ENCODE data around the gene FGF14.
A peak's percentile ranks its signal among the peaks of the same experiment; 100 is the strongest.

The FGF14 gene

GRCh38 chr13:101718496-101718895, 683.4 kb downstream of the FGF14 start:
- H2AK5ac ChIP-seq (ENCODE audit: low read length) = no peak overlapping the region
- no peak overlapping the region for H3K4me2 ChIP-seq (ENCODE audit: low read length)
- H3K18ac ChIP-seq (ENCODE audit: low read length) = no peak overlapping the region
- H4K8ac ChIP-seq (ENCODE audit: low read depth, low read length) = no peak overlapping the region
- DNase-seq = no peak
- H3K14ac ChIP-seq (ENCODE audit: low read length) = no peak overlapping the region
- H3K4me3 ChIP-seq (ENCODE audit: low read depth, low read length) = no peak overlapping the region
- H2AFZ ChIP-seq (ENCODE audit: insufficient read depth, low read length, poor library complexity) = no peak overlapping the region
- H4K12ac ChIP-seq (ENCODE audit: low read depth, low read length) = no peak overlapping the region
- no peaks in the 10 kb centered on the region for H3K79me1 ChIP-seq (ENCODE audit: low read length)
- no CpG with 5 or more reads among the region's 3 CpGs for WGBS (ENCODE audit: extremely low coverage, insufficient coverage, insufficient read length)
- H3K36me3 ChIP-seq (ENCODE audit: control insufficient read depth in 1 of 2, insufficient read depth in 2 of 2, low read length in 2 of 2) = no peaks in the 10 kb centered on the region
- H2BK12ac ChIP-seq (ENCODE audit: low read length) = no peak overlapping the region
- no peak overlapping the region for H3K4ac ChIP-seq (ENCODE audit: low read depth, low read length)
- no peak overlapping the region for H3K23ac ChIP-seq (ENCODE audit: low read length)
- no peaks in the 10 kb centered on the region for H3K4me1 ChIP-seq (ENCODE audit: control insufficient read depth in 1 of 2, insufficient read depth in 2 of 2, low read length in 2 of 2)
- H2BK120ac ChIP-seq (ENCODE audit: insufficient read depth, low read length, poor library complexity) = no peak overlapping the region
- no peaks in the 10 kb centered on the region for H3K9me3 ChIP-seq (ENCODE audit: insufficient read depth, low read depth, low read length)
- H3K9ac ChIP-seq (ENCODE audit: low read length) = no peak overlapping the region
- H4K91ac ChIP-seq (ENCODE audit: low read depth, low read length) = no peak overlapping the region
- no peak overlapping the region for H2BK5ac ChIP-seq (ENCODE audit: low read depth, low read length, poor library complexity)
- H3K27ac ChIP-seq (ENCODE audit: low read depth, low read length) = no peak overlapping the region
- H3K79me2 ChIP-seq (ENCODE audit: control insufficient read depth, insufficient read depth, low read length, poor library complexity) = no peaks in the 10 kb centered on the region
- H3K27me3 ChIP-seq (ENCODE audit: insufficient read depth, low read length) = no peaks in the 10 kb centered on the region

- H3K14ac ChIP-seq (ENCODE audit: low read length) = no peak overlapping the region
- H3K9me3 ChIP-seq (ENCODE audit: insufficient read depth, low read depth, low read length) = no peaks in the 10 kb centered on the region
- H3K79me2 ChIP-seq (ENCODE audit: control insufficient read depth, insufficient read depth, low read length, poor library complexity) = no peaks in the 10 kb centered on the region
- H3K79me1 ChIP-seq (ENCODE audit: low read length) = no peaks in the 10 kb centered on the region
- H2AFZ ChIP-seq (ENCODE audit: insufficient read depth, low read length, poor library complexity) = no peak overlapping the region
- H4K8ac ChIP-seq (ENCODE audit: low read depth, low read length) = no peak overlapping the region
- WGBS (ENCODE audit: extremely low coverage, insufficient coverage, insufficient read length) = no CpG with 5 or more reads among the region's 10 CpGs
- DNase-seq = peak in 1 of 2 donors; percentile 39
- H3K4me1 ChIP-seq (ENCODE audit: control insufficient read depth in 1 of 2, insufficient read depth in 2 of 2, low read length in 2 of 2) = no peaks in the 10 kb centered on the region
- no peaks in the 10 kb centered on the region for H3K36me3 ChIP-seq (ENCODE audit: control insufficient read depth in 1 of 2, insufficient read depth in 2 of 2, low read length in 2 of 2)
- no peak overlapping the region for H3K18ac ChIP-seq (ENCODE audit: low read length)
- no peak overlapping the region for H2BK12ac ChIP-seq (ENCODE audit: low read length)
- no peak overlapping the region for H2AK5ac ChIP-seq (ENCODE audit: low read length)
- H4K91ac ChIP-seq (ENCODE audit: low read depth, low read length) = no peak overlapping the region
- H3K23ac ChIP-seq (ENCODE audit: low read length) = no peak overlapping the region
- H2BK120ac ChIP-seq (ENCODE audit: insufficient read depth, low read length, poor library complexity) = no peak overlapping the region
- no peak overlapping the region for H3K4me2 ChIP-seq (ENCODE audit: low read length)
- H3K4ac ChIP-seq (ENCODE audit: low read depth, low read length) = no peak overlapping the region
- no peaks in the 10 kb centered on the region for H3K27me3 ChIP-seq (ENCODE audit: insufficient read depth, low read length)
- no peak overlapping the region for H3K4me3 ChIP-seq (ENCODE audit: low read depth, low read length)
- no peak overlapping the region for H3K9ac ChIP-seq (ENCODE audit: low read length)
- no peak overlapping the region for H4K12ac ChIP-seq (ENCODE audit: low read depth, low read length)
- H3K27ac ChIP-seq (ENCODE audit: low read depth, low read length) = no peak overlapping the region
- H2BK5ac ChIP-seq (ENCODE audit: low read depth, low read length, poor library complexity) = no peak overlapping the region
Observed at GRCh38 chr13:101717353-101717752, 684.5 kb downstream of the FGF14 start.

- Histone ChIP-seq H3K14ac (ENCODE audit: low read length) (no peak overlapping the region), H3K18ac (ENCODE audit: low read length) (no peak overlapping the region), H3K9ac (ENCODE audit: low read length) (no peak overlapping the region), H4K8ac (ENCODE audit: low read depth, low read length) (no peak overlapping the region), H3K4ac (ENCODE audit: low read depth, low read length) (no peak overlapping the region), H2BK120ac (ENCODE audit: insufficient read depth, low read length, poor library complexity) (no peak overlapping the region), H3K4me3 (ENCODE audit: low read depth, low read length) (no peak overlapping the region), H3K36me3 (ENCODE audit: control insufficient read depth in 1 of 2, insufficient read depth in 2 of 2, low read length in 2 of 2) (no peaks in the 10 kb centered on the region), H3K27ac (ENCODE audit: low read depth, low read length) (no peak overlapping the region), H3K79me2 (ENCODE audit: control insufficient read depth, insufficient read depth, low read length, poor library complexity) (no peaks in the 10 kb centered on the region), H2BK5ac (ENCODE audit: low read depth, low read length, poor library complexity) (no peak overlapping the region), H3K9me3 (ENCODE audit: insufficient read depth, low read depth, low read length) (no peaks in the 10 kb centered on the region), H3K79me1 (ENCODE audit: low read length) (no peaks in the 10 kb centered on the region), H3K27me3 (ENCODE audit: insufficient read depth, low read length) (no peaks in the 10 kb centered on the region), H2AFZ (ENCODE audit: insufficient read depth, low read length, poor library complexity) (no peak overlapping the region), H4K12ac (ENCODE audit: low read depth, low read length) (no peak overlapping the region), H2AK5ac (ENCODE audit: low read length) (no peak overlapping the region), H4K91ac (ENCODE audit: low read depth, low read length) (no peak overlapping the region), H3K4me1 (ENCODE audit: control insufficient read depth in 1 of 2, insufficient read depth in 2 of 2, low read length in 2 of 2) (no peaks in the 10 kb centered on the region), H2BK12ac (ENCODE audit: low read length) (no peak overlapping the region), H3K4me2 (ENCODE audit: low read length) (no peak overlapping the region), H3K23ac (ENCODE audit: low read length) (no peak overlapping the region)
- no CpG with 5 or more reads among the region's 3 CpGs for WGBS (ENCODE audit: extremely low coverage, insufficient coverage, insufficient read length)
- no peak for DNase-seq
Observed at GRCh38 chr13:101714195-101714594, 687.7 kb downstream of the FGF14 start.

GRCh38 chr13:101712026-101712348, 689.9 kb downstream of the FGF14 start:
- no CpG with 5 or more reads among the region's 2 CpGs for WGBS (ENCODE audit: extremely low coverage, insufficient coverage, insufficient read length)

More at GRCh38 chr13:101712026-101712348, 689.9 kb downstream of the FGF14 start:
- Histone ChIP-seq H2BK120ac (ENCODE audit: insufficient read depth, low read length, poor library complexity) (no peak overlapping the region), H4K91ac (ENCODE audit: low read depth, low read length) (no peak overlapping the region), H2AK5ac (ENCODE audit: low read length) (no peak overlapping the region), H3K79me2 (ENCODE audit: control insufficient read depth, insufficient read depth, low read length, poor library complexity) (no peaks in the 10 kb centered on the region), H3K9me3 (ENCODE audit: insufficient read depth, low read depth, low read length) (no peaks in the 10 kb centered on the region), H3K4me3 (ENCODE audit: low read depth, low read length) (no peak overlapping the region), H3K14ac (ENCODE audit: low read length) (no peak overlapping the region), H3K4me1 (ENCODE audit: control insufficient read depth in 1 of 2, insufficient read depth in 2 of 2, low read length in 2 of 2) (no peaks in the 10 kb centered on the region), H3K27me3 (ENCODE audit: insufficient read depth, low read length) (no peaks in the 10 kb centered on the region), H3K9ac (ENCODE audit: low read length) (no peak overlapping the region), H2BK5ac (ENCODE audit: low read depth, low read length, poor library complexity) (no peak overlapping the region), H4K8ac (ENCODE audit: low read depth, low read length) (no peak overlapping the region), H3K4me2 (ENCODE audit: low read length) (no peak overlapping the region), H3K18ac (ENCODE audit: low read length) (no peak overlapping the region), H3K27ac (ENCODE audit: low read depth, low read length) (no peak overlapping the region), H3K23ac (ENCODE audit: low read length) (no peak overlapping the region), H3K4ac (ENCODE audit: low read depth, low read length) (no peak overlapping the region), H3K79me1 (ENCODE audit: low read length) (no peaks in the 10 kb centered on the region), H4K12ac (ENCODE audit: low read depth, low read length) (no peak overlapping the region), H2BK12ac (ENCODE audit: low read length) (no peak overlapping the region), H3K36me3 (ENCODE audit: control insufficient read depth in 1 of 2, insufficient read depth in 2 of 2, low read length in 2 of 2) (no peaks in the 10 kb centered on the region), H2AFZ (ENCODE audit: insufficient read depth, low read length, poor library complexity) (no peak overlapping the region)
- no peak for DNase-seq
